Measurements from ENCODE around the gene CRTAC1. TPM values are rescaled to one million over a fixed set of nuclear protein-coding genes. Genes with fewer than 3 reads are reported as not detected.
A peak's percentile ranks its signal among the peaks of the same experiment; 100 is the strongest.

CRTAC1 gene
- polyA plus RNA-seq, 1 of the 3 experiments (the other 2 are of a cell fraction), result 0.05 TPM

DNA sequence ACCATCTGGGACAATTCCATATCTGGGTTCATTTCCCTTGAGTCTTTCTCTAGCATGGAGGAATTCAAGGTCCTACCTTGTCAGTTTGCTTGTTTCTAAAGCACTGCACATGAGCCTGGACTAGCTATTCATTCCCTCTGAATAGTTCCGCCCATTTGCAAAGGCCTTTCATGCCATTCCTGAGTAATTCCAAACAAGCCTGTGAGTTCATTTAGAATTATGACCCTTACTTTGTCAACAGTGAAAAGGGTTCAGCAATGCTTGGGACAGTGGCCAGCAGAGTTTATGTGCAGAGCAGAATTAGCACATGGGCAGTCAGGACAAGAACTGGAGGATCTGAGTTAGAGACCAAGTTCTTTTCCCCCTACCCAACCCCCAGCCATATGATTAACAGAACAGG lies 27.9 kb upstream of the CRTAC1 start:
- no peaks in the 10 kb centered on the region for H3K9me2 ChIP-seq
- CTCF ChIA-PET, result interaction anchor here (0.7 to 1.2 kb wide), 3 partner anchors 12 to 144 kb away, joined by 3 to 5 read pairs (median 4); no protein-coding TSS in a partner anchor
- POLR2A ChIA-PET, result no interaction called here
- no peak for TF ChIP-seq NFIC (IDR thresholded peaks at IDR 0.05; ENCODE audit: borderline replicate concordance)
- TF ChIP-seq SIN3A (IDR thresholded peaks at IDR 0.05; ENCODE audit: borderline replicate concordance, low read depth, low read length), result no peak
- TF ChIP-seq GABPA (IDR thresholded peaks at IDR 0.05; ENCODE audit: low read depth), result no peak
- no peak for TF ChIP-seq RFX5 (IDR thresholded peaks at IDR 0.05; ENCODE audit: low read length)
- TF ChIP-seq NRF1 (IDR thresholded peaks at IDR 0.05; ENCODE audit: low read depth, low read length), result no peak
- TF ChIP-seq, protein P1, sequence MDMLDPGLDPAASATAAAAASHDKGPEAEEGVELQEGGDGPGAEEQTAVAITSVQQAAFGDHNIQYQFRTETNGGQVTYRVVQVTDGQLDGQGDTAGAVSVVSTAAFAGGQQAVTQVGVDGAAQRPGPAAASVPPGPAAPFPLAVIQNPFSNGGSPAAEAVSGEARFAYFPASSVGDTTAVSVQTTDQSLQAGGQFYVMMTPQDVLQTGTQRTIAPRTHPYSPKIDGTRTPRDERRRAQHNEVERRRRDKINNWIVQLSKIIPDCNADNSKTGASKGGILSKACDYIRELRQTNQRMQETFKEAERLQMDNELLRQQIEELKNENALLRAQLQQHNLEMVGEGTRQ (IDR thresholded peaks at IDR 0.05; ENCODE audit: borderline replicate concordance, low read depth, low read length), result no peak
- TF ChIP-seq TCF12 (IDR thresholded peaks at IDR 0.05), result no peak
- TF ChIP-seq RXRA (IDR thresholded peaks at IDR 0.05; ENCODE audit: borderline replicate concordance, low read depth), result no peak
- TF ChIP-seq RAD21 (IDR thresholded peaks at IDR 0.05; ENCODE audit: low read length), result no peak
- no peak for TF ChIP-seq JUND (IDR thresholded peaks at IDR 0.05)
- no peaks in the 10 kb centered on the region for H3K36me3 ChIP-seq (replicated peaks in 1 of 2; ENCODE audit: control insufficient read depth in 1 of 2, insufficient read depth in 2 of 2, low read length in 1 of 2)
- no peaks in the 10 kb centered on the region for H3K79me2 ChIP-seq (ENCODE audit: insufficient read depth)
- H4K20me1 ChIP-seq (ENCODE audit: insufficient read depth), result no peaks in the 10 kb centered on the region
- no peaks in the 10 kb centered on the region for H3K27me3 ChIP-seq (ENCODE audit: insufficient read depth)
- no peaks in the 10 kb centered on the region for H3K9me3 ChIP-seq
- H3K27ac ChIP-seq (ENCODE audit: low read depth in 2 of 2, low read length in 1 of 2), result no peak overlapping the region
- DNase-seq, result no peak
- no peak overlapping the region for H3K4me2 ChIP-seq
- 31% methylated on average over 1 of the region's 1 CpG for WGBS (ENCODE audit: low lambda C conversion rate)
- no peaks in the 10 kb centered on the region; a peak in 1 of 4 replicates for H3K4me1 ChIP-seq (ENCODE audit: control insufficient read depth in 1 of 2, insufficient read depth in 2 of 2, low read depth in 1 of 2, low read length in 1 of 2)
- H2AFZ ChIP-seq (ENCODE audit: low read depth), result no peak overlapping the region
- H3K9ac ChIP-seq, result no peak overlapping the region
- H3K4me3 ChIP-seq (ENCODE audit: low read depth in 2 of 2, low read length in 1 of 2), result no peak overlapping the region
- H3F3A ChIP-seq (replicated peaks; ENCODE audit: insufficient read depth), result no peaks in the 10 kb centered on the region

DNA sequence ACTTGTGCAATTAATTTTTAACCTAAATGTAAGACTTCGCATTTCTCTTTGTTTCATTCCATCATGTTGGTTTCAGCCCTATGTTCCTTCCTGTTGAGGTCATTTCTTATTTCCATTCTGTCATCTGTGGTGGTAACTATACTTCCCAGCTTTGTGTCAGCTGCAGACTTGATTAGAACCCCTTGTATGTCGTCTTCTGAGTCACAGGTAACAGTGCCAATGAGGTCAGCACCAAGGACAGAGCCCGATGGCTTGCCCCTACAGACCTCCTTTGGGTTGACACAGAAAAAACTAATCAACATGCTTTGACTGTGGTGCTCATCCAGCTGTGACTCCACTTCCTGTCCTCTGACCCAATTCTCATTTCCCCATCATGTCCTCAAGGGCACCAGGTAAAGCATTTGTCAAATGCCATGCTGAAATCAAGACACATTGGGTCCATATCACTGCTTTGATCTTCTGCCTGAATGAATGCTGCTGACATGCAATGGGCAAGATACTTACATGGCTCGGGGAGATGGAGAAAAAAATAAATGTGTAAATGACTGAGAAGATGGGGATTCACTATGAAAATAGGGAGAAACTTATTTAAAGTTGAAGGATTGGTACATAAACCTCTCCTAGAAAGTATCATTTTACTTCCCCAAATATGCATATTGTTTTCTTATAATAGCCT lies 25.6 kb upstream of the CRTAC1 start:
- TF ChIP-seq, protein P2, sequence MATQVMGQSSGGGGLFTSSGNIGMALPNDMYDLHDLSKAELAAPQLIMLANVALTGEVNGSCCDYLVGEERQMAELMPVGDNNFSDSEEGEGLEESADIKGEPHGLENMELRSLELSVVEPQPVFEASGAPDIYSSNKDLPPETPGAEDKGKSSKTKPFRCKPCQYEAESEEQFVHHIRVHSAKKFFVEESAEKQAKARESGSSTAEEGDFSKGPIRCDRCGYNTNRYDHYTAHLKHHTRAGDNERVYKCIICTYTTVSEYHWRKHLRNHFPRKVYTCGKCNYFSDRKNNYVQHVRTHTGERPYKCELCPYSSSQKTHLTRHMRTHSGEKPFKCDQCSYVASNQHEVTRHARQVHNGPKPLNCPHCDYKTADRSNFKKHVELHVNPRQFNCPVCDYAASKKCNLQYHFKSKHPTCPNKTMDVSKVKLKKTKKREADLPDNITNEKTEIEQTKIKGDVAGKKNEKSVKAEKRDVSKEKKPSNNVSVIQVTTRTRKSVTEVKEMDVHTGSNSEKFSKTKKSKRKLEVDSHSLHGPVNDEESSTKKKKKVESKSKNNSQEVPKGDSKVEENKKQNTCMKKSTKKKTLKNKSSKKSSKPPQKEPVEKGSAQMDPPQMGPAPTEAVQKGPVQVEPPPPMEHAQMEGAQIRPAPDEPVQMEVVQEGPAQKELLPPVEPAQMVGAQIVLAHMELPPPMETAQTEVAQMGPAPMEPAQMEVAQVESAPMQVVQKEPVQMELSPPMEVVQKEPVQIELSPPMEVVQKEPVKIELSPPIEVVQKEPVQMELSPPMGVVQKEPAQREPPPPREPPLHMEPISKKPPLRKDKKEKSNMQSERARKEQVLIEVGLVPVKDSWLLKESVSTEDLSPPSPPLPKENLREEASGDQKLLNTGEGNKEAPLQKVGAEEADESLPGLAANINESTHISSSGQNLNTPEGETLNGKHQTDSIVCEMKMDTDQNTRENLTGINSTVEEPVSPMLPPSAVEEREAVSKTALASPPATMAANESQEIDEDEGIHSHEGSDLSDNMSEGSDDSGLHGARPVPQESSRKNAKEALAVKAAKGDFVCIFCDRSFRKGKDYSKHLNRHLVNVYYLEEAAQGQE (IDR thresholded peaks at IDR 0.05; ENCODE audit: low read depth, low read length), result peak; percentile 95
- TF ChIP-seq MXI1 (IDR thresholded peaks at IDR 0.05; ENCODE audit: low read depth, low read length), result no peak
- 34% methylated on average over 4 of the region's 4 CpGs for WGBS (ENCODE audit: low lambda C conversion rate)
- no peaks in the 10 kb centered on the region for H3K9me3 ChIP-seq
- no peak overlapping the region for H3K27ac ChIP-seq (ENCODE audit: low read depth in 2 of 2, low read length in 1 of 2)
- no peaks in the 10 kb centered on the region for H3K36me3 ChIP-seq (replicated peaks in 1 of 2; ENCODE audit: control insufficient read depth in 1 of 2, insufficient read depth in 2 of 2, low read length in 1 of 2)
- H2AFZ ChIP-seq (ENCODE audit: low read depth), result no peak overlapping the region
- H3K4me2 ChIP-seq, result no peak overlapping the region
- DNase-seq, result no peak
- no peaks in the 10 kb centered on the region for H3K27me3 ChIP-seq (ENCODE audit: insufficient read depth)
- no peaks in the 10 kb centered on the region for H3F3A ChIP-seq (replicated peaks; ENCODE audit: insufficient read depth)
- H3K4me3 ChIP-seq (ENCODE audit: low read depth in 2 of 2, low read length in 1 of 2), result no peak overlapping the region
- POLR2A ChIA-PET, result no interaction called here
- no peaks in the 10 kb centered on the region for H3K9me2 ChIP-seq
- CTCF ChIA-PET, result interaction anchor here (1.7 to 7.7 kb wide), 4 partner anchors 9 to 141 kb away, joined by 4 to 49 read pairs (median 10); no protein-coding TSS in a partner anchor
- no peak overlapping the region for H3K9ac ChIP-seq
- no peaks in the 10 kb centered on the region for H3K79me2 ChIP-seq (ENCODE audit: insufficient read depth)
- H3K4me1 ChIP-seq (ENCODE audit: control insufficient read depth in 1 of 2, insufficient read depth in 2 of 2, low read depth in 1 of 2, low read length in 1 of 2), result no peaks in the 10 kb centered on the region; a peak in 1 of 4 replicates
- H4K20me1 ChIP-seq (ENCODE audit: insufficient read depth), result no peaks in the 10 kb centered on the region
